GM13976 (cell line): ENCODE measurements around the gene RNF40.

Experiments used
- DNase-seq: peaks from one replicate; pipeline ENCODE4 v3.0.0; 2012; ENCODE audit warnings: low spot score
- in situ Hi-C: fragments of 300-500 bp; cut with MboI; formaldehyde crosslinking; loops from one replicate; pipeline ENCODE4 v1.12.0; 2022; ENCODE audit warnings: low sequenced_read_pairs, mixed read lengths, inconsistent platforms; ENCODE audit not compliant: unreplicated experiment
- TF ChIP-seq, protein P1 (sequence below): IDR thresholded peaks from 2 replicates; pipeline ENCODE4 v1.5.1; 2012; ENCODE audit warnings: borderline replicate concordance, mild to moderate bottlenecking; ENCODE audit not compliant: insufficient read depth; ENCODE audit errors: extremely low read depth, missing control alignments, control extremely low read depth

Gene RNF40

DNA sequence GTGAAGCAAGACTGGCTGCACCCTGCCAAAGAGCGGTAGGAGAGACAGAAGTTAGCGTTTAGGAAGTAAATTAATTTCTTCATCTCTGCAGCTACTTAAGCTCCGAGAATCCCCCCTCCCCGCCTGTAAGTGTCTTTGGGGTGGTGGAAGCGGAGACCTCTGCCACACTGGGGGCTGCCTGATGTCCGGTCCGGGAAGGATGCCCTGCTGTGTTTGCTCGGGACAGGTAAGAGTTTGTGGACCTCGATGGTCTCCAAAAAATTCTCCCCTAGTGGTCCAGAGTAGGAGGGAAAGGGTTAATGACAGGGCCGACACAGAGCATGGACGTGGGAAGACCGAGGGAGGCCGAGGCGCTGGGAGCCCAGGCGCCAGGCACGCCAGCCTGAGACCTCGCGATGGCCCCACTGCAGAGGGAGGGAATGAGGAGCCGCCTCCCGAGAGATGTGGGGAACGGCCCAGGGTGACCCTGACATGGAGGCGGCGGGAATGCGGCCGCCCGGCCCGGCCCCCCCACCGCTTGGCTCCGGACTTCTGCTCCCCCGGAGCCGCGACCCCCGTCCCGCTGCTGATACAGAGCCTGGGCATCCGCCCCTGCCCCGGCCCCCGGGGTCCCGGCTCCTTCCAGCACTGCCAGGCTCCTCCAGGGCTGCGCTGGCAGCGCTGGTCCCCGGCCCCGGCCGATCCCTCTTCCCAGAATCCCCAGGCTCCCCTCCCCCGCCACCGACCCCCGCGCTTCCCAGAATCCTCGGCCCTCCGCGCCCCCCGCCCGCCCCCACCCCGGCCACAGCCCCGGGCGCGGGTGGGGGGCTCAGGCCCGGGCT, 24.2 kb downstream of the RNF40 start:
- TF ChIP-seq, protein P1, sequence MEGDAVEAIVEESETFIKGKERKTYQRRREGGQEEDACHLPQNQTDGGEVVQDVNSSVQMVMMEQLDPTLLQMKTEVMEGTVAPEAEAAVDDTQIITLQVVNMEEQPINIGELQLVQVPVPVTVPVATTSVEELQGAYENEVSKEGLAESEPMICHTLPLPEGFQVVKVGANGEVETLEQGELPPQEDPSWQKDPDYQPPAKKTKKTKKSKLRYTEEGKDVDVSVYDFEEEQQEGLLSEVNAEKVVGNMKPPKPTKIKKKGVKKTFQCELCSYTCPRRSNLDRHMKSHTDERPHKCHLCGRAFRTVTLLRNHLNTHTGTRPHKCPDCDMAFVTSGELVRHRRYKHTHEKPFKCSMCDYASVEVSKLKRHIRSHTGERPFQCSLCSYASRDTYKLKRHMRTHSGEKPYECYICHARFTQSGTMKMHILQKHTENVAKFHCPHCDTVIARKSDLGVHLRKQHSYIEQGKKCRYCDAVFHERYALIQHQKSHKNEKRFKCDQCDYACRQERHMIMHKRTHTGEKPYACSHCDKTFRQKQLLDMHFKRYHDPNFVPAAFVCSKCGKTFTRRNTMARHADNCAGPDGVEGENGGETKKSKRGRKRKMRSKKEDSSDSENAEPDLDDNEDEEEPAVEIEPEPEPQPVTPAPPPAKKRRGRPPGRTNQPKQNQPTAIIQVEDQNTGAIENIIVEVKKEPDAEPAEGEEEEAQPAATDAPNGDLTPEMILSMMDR = no peak
- DNase-seq = no peak
- in situ Hi-C loops = no loop called here

DNA sequence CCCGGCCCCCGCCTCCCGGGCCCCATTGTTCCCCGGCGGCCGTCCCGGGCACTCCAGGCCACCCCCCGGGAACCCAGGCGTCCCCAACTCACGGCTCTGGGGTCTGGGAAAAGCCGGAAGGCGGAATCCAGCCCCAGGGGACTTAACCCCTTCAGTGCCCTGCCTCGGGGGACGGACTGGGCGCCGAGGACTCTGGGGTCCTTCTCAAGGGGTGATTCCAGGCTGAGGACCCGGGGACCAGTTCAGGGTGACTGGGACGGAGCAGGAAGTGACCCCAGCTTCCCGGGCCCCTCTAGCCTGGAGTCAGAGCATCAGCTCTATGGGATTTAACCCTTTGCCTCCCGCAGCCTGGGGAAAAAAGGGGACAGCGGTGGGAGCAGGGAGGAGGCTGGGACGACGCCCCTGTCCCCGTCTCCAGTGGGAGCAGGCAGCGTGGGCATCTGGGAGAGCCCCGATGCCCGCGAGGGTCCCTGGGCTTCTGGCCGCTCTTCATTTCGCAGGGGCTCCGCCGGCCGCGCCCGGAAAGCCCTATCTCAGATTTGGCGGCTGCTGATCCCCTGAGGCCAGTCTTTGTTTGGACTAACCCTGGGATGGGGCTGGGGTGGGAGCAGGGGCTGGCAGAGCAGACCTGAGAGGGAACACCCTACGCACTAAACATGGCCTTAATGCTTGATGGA, 25.0 kb downstream of the RNF40 start, which contains the start of gene ZNF629:
ZNF629 (minus strand) TSS at position 270 of the 677 bp plus-strand sequence. CDS start 2,723 bp downstream, outside the sequence.
- DNase-seq = no peak
- TF ChIP-seq, protein P1 = no peak
- in situ Hi-C loops = no loop called here

DNA sequence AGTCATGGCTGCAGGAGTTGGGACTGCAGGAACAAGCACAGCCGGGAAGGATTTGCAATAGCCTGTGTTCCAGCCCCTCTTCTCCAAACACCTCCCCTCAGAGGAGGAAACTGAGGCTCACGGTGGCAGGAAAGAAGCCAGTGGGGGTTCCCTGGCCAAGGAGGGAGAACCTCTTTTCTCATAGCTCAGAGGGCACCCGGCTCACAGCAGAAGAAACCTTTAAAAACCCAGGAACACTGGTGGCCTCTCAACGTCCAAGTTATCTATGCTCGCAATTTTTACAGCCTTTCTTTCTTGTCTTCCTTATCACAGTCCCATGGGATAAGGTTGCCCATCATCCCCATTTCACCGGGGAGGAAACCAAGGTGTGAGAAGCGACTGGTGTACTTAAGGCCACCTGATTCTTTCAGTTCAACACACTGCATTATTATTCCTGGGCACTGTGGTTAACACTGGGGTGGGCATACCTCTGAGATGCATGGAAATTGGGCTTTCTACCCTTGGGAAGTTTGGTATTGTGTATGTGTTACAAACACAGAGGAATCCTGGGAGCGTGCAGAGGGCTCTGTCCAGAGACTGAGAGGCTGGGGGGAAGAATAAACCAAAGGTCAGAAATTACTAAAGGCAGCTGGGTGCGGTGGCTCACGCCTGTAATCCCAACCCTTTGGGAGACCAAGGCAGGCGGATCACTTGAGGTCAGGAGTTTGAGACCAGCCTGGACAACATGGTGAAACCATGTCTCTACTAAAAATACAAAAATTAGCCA, 25.7 kb downstream of the RNF40 start:
- in situ Hi-C loops = no loop called here
- DNase-seq = no peak
- TF ChIP-seq, protein P1 = no peak

DNA sequence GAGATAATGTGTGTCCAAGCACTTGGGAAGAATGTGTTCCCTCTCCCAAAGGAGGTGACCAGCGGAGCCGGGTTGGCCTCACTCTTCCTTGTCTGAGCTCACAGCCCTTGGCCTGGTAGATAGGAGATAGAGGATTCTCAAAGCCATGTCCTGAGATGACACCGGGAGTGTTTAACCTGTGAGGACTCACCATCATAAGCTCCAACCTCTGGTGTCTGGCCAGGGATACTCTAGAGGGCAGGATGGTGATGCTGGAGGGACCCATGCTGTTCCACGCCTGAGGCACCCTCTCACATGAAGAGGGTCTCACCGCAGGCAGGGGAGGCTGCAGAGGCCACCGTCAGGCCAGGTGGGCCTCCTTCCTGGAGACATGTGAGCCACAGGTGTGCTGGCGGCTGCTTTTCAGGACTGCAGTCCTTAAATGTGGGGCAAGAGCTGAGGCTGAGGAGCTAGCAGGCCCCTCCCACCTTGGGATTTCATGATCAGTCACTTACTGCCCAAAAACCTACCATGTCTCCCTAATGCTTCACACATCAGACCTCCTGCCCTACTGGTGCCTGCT, 31.5 kb downstream of the RNF40 start:
- TF ChIP-seq, protein P1 = no peak
- no peak for DNase-seq
- in situ Hi-C loops = no loop called here

DNA sequence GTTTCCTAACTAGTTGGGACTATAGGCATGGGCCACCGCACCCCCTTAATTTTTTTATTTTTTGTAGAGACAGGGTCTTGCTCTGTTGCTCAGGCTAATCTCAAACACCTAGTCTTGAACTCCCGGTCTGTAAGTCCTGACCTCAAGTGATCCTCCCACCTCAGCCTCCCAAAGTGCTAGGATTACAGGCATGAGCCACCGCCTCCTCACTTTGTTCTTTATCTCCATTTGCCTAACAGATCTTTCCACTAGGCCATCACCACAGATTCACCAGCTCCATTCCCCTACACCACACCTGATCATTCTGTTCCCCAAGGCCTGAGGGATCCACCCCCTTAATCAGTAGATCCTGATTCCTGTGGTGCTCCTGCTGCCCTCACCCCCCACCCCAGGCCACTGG, 32.5 kb downstream of the RNF40 start:
- TF ChIP-seq, protein P1 = no peak
- in situ Hi-C loops = no loop called here
- no peak for DNase-seq
